SK-N-SH (cell line): ENCODE data around the gene EDN1. TPM values are rescaled to one million over a fixed set of nuclear protein-coding genes. Genes with fewer than 3 reads are reported as not detected.

Source experiments
- CTCF ChIA-PET: fragments of 300-600, 350-600 bp; formaldehyde crosslinking; extraction: SDS; loops from one replicate; lab custom pipeline; 2021; lab: Yijun Ruan, JAX
- POLR2A ChIA-PET: fragments of 350-600 bp; sonication (Branson Sonifier 250); formaldehyde crosslinking; extraction: SDS; loops from one replicate; lab custom pipeline; 2020; ENCODE audit warnings: antibody characterized with exemption, inconsistent platforms; lab: Yijun Ruan, JAX
- DNase-seq: peaks from one replicate; pipeline ENCODE4 v3.0.0; 2012
- H2AFZ ChIP-seq: fragments of 200-600 bp; sonication (generic); 2 replicates; pipeline ENCODE4 v1.8.1; 2016; ENCODE audit warnings: antibody characterized with exemption, mild to moderate bottlenecking, low read depth
- H3F3A ChIP-seq: fragments of 200-600 bp; sonication (generic); replicated peaks from 2 replicates; pipeline ENCODE3; 2016; ENCODE audit warnings: antibody characterized with exemption, mild to moderate bottlenecking; ENCODE audit not compliant: insufficient read depth
- H3K27ac ChIP-seq, 2 experiments: fragments of 200-500 bp in 1 of 2; fragments of 200-600 bp in 1 of 2; sonication (Bioruptor generic) in 1 of 2; sonication (generic), shearing (Covaris generic) in 1 of 2; 2 replicates each; pipeline versions ENCODE4 v1.5.1 to v1.6.1; 2014 to 2016; ENCODE audit warnings: low read depth in 2 of 2, inconsistent platforms in 1 of 2, low read length in 1 of 2, mild to moderate bottlenecking in 1 of 2, mixed read lengths in 1 of 2
- H3K27me3 ChIP-seq: fragments of 200-600 bp; sonication (generic), shearing (Covaris generic); 2 replicates; pipeline ENCODE4 v1.6.1; 2016; ENCODE audit warnings: mixed run types; ENCODE audit not compliant: insufficient read depth
- H3K36me3 ChIP-seq, 2 experiments: fragments of 200-500 bp in 1 of 2; fragments of 200-600 bp in 1 of 2; sonication (Bioruptor generic) in 1 of 2; sonication (generic) in 1 of 2; replicated peaks in 1 of 2; 2 replicates each; pipeline versions ENCODE3 to v1.5.1; 2014 to 2016; ENCODE audit warnings: low read length in 1 of 2, mild to moderate bottlenecking in 1 of 2; ENCODE audit not compliant: insufficient read depth in 2 of 2, control insufficient read depth in 1 of 2
- H3K4me1 ChIP-seq, 2 experiments: fragments of 200-500 bp in 1 of 2; fragments of 200-600 bp in 1 of 2; sonication (Bioruptor generic) in 1 of 2; sonication (generic), shearing (Covaris generic) in 1 of 2; 2 replicates each; pipeline versions ENCODE4 v1.5.1 to v1.6.1; 2014 to 2016; ENCODE audit warnings: low read depth in 1 of 2, low read length in 1 of 2, mixed run types in 1 of 2; ENCODE audit not compliant: insufficient read depth in 2 of 2, control insufficient read depth in 1 of 2
- H3K4me2 ChIP-seq: fragments of 200-600 bp; sonication (generic), shearing (Covaris generic); 2 replicates; pipeline ENCODE4 v1.6.1; 2017; ENCODE audit warnings: mixed run types
- H3K4me3 ChIP-seq, 2 experiments: fragments of 200-500 bp in 1 of 2; fragments of 200-600 bp in 1 of 2; sonication (Bioruptor generic) in 1 of 2; sonication (generic), shearing (Covaris generic) in 1 of 2; 2 replicates each; pipeline versions ENCODE4 v1.5.1 to v1.8.1; 2014 to 2016; ENCODE audit warnings: low read depth in 2 of 2, inconsistent platforms in 1 of 2, low read length in 1 of 2, mild to moderate bottlenecking in 1 of 2, mixed read lengths in 1 of 2, moderate library complexity in 1 of 2
- H3K79me2 ChIP-seq: fragments of 200-600 bp; sonication (generic); 2 replicates; pipeline ENCODE4 v1.8.1; 2017; ENCODE audit warnings: mild to moderate bottlenecking; ENCODE audit not compliant: insufficient read depth
- H3K9ac ChIP-seq: fragments of 200-600 bp; sonication (generic); 2 replicates; pipeline ENCODE4 v1.6.1; 2017; ENCODE audit warnings: mixed run types
- H3K9me2 ChIP-seq: fragments of 200-600 bp; sonication (generic); 2 replicates; pipeline ENCODE4 v1.6.1; 2017; ENCODE audit warnings: mixed run types
- H3K9me3 ChIP-seq: fragments of 200-600 bp; sonication (generic); 2 replicates; pipeline ENCODE4 v1.6.1; 2017; ENCODE audit warnings: mixed run types, mild to moderate bottlenecking, moderate library complexity
- H4K20me1 ChIP-seq: fragments of 200-600 bp; sonication (generic); 2 replicates; pipeline ENCODE4 v1.6.1; 2017; ENCODE audit warnings: mild to moderate bottlenecking, mixed run types; ENCODE audit not compliant: insufficient read depth
- EP300 ChIP-seq, 2 experiments: IDR thresholded peaks; 2 replicates each; pipeline versions ENCODE4 v1.4.0 to v1.6.1; 2012; ENCODE audit warnings: borderline replicate concordance in 1 of 2, low read depth in 1 of 2, low read length in 1 of 2
- EZH2phosphoT487 ChIP-seq: fragments of 200-600 bp; sonication (generic); IDR thresholded peaks from 2 replicates; pipeline ENCODE4 v1.6.1; 2017; ENCODE audit warnings: low read depth, mixed run types, mild to moderate bottlenecking, antibody characterized with exemption, moderate library complexity, borderline replicate concordance
- FOSL2 ChIP-seq: IDR thresholded peaks from 2 replicates; pipeline ENCODE4 v1.4.0; 2012; ENCODE audit warnings: low read depth, mild to moderate bottlenecking, moderate library complexity, borderline replicate concordance
- FOXJ3 ChIP-seq: sonication (generic); formaldehyde crosslinking; IDR thresholded peaks from 2 replicates; pipeline ENCODE4 v1.5.1; 2020; ENCODE audit warnings: mild to moderate bottlenecking, missing genetic modification reagents
- GABPA ChIP-seq: IDR thresholded peaks from 2 replicates; pipeline ENCODE4 v1.4.0; 2012; ENCODE audit warnings: low read depth, mild to moderate bottlenecking
- JUND ChIP-seq: IDR thresholded peaks from 2 replicates; pipeline ENCODE4 v1.4.0; 2012
- MEF2A ChIP-seq: IDR thresholded peaks from 2 replicates; pipeline ENCODE4 v1.4.0; 2012; ENCODE audit warnings: low read depth, borderline replicate concordance
- NRF1 ChIP-seq: IDR thresholded peaks from 2 replicates; pipeline ENCODE4 v1.6.1; 2012; ENCODE audit warnings: low read depth, mild to moderate bottlenecking, low read length
- PBX3 ChIP-seq: IDR thresholded peaks from 2 replicates; pipeline ENCODE4; 2012
- POLR2AphosphoS5 ChIP-seq: IDR thresholded peaks from 2 replicates; pipeline ENCODE4 v1.6.1; 2012; ENCODE audit warnings: low read depth, low read length
- SIN3A ChIP-seq: IDR thresholded peaks from 2 replicates; pipeline ENCODE4 v1.6.1; 2012; ENCODE audit warnings: low read depth, mild to moderate bottlenecking, low read length, moderate library complexity, borderline replicate concordance
- TAF1 ChIP-seq: IDR thresholded peaks from 2 replicates; pipeline ENCODE4 v1.6.1; 2012; ENCODE audit warnings: low read depth, mild to moderate bottlenecking, low read length, moderate library complexity, borderline replicate concordance
- TCF12 ChIP-seq: IDR thresholded peaks from 2 replicates; pipeline ENCODE4 v1.4.0; 2012
- USF1 ChIP-seq: IDR thresholded peaks from 2 replicates; pipeline ENCODE4 v1.4.0; 2012; ENCODE audit warnings: low read depth, borderline replicate concordance
- USF2 ChIP-seq: fragments of 150-350 bp; IDR thresholded peaks from 2 replicates; pipeline ENCODE4 v1.6.1; 2017; ENCODE audit warnings: antibody characterized with exemption, low read length, low read depth, borderline replicate concordance
- WGBS: methylation state at CpG from one replicate; pipeline ENCODE4 v1.1.6; 2017; ENCODE audit warnings: low lambda C conversion rate; 5-methylcytosine and 5-hydroxymethylcytosine counted together
- polyA plus RNA-seq, 3 experiments: library from polyadenylated mRNA; depleted of rRNA; stranded (reverse); fragments of >200 nt; gene quantifications; 2 replicates each; pipeline ENCODE4 v1.2.3, GENCODE V29; 2012
- TF ChIP-seq, protein P1 (sequence below): IDR thresholded peaks from 2 replicates; pipeline ENCODE4 v1.6.1; 2012; ENCODE audit warnings: mild to moderate bottlenecking, low read depth, low read length, moderate library complexity
- TF ChIP-seq, protein P2 (sequence below): IDR thresholded peaks from 2 replicates; pipeline ENCODE4 v1.4.0; 2012; ENCODE audit warnings: low read depth
- TF ChIP-seq, protein P3 (sequence below): fragments of 150-350 bp; IDR thresholded peaks from 2 replicates; pipeline ENCODE4 v1.6.1; 2016; ENCODE audit warnings: mild to moderate bottlenecking, low read depth, low read length

EDN1 gene
- polyA plus RNA-seq, 1 of the 3 experiments (the other 2 are of a cell fraction), result 1.3 TPM

DNA sequence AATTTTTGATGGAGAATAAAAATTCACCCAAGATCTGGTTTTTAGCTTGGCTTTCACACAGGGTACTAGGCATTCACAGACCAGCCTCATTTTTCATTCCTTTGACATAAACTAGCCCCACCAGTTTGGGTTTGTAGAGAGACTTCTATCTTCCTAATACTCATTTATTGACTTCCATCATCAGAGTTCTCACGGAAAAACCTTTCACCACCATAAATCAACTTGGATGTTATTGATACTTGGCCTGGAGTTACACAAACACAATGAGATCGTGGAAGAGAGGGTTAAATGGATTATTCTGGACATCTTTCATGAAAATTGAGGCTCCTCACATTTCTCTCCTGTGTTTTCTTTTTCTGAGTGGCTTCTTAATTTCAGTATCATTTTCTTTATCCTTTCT, 26.8 kb upstream of the EDN1 start:
- no peaks in the 10 kb centered on the region for H3K36me3 ChIP-seq
- H3F3A ChIP-seq, result peaks cover under 1% of the 10 kb centered on the region
- no peaks in the 10 kb centered on the region for H3K9me3 ChIP-seq
- 0 out of 4 replicates have a peak, but pooled peaks cover 0 to 6% of the 10 kb centered on the region in 2 experiments for H3K4me1 ChIP-seq
- no peak overlapping the region for H3K4me3 ChIP-seq
- TF ChIP-seq GABPA, result no peak
- TF ChIP-seq, protein P1, sequence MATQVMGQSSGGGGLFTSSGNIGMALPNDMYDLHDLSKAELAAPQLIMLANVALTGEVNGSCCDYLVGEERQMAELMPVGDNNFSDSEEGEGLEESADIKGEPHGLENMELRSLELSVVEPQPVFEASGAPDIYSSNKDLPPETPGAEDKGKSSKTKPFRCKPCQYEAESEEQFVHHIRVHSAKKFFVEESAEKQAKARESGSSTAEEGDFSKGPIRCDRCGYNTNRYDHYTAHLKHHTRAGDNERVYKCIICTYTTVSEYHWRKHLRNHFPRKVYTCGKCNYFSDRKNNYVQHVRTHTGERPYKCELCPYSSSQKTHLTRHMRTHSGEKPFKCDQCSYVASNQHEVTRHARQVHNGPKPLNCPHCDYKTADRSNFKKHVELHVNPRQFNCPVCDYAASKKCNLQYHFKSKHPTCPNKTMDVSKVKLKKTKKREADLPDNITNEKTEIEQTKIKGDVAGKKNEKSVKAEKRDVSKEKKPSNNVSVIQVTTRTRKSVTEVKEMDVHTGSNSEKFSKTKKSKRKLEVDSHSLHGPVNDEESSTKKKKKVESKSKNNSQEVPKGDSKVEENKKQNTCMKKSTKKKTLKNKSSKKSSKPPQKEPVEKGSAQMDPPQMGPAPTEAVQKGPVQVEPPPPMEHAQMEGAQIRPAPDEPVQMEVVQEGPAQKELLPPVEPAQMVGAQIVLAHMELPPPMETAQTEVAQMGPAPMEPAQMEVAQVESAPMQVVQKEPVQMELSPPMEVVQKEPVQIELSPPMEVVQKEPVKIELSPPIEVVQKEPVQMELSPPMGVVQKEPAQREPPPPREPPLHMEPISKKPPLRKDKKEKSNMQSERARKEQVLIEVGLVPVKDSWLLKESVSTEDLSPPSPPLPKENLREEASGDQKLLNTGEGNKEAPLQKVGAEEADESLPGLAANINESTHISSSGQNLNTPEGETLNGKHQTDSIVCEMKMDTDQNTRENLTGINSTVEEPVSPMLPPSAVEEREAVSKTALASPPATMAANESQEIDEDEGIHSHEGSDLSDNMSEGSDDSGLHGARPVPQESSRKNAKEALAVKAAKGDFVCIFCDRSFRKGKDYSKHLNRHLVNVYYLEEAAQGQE, result no peak
- no peak for TF ChIP-seq TAF1
- no peak for TF ChIP-seq NRF1
- no peak for TF ChIP-seq PBX3
- no peak for TF ChIP-seq TCF12
- TF ChIP-seq EP300 (IDR thresholded peaks at IDR 0.05; ENCODE audit: borderline replicate concordance in 1 of 2, low read depth in 1 of 2, low read length in 1 of 2), result no peak
- TF ChIP-seq, protein P2, sequence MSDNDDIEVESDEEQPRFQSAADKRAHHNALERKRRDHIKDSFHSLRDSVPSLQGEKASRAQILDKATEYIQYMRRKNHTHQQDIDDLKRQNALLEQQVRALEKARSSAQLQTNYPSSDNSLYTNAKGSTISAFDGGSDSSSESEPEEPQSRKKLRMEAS, result no peak
- CTCF ChIA-PET, result no interaction called here
- no peak overlapping the region for H3K27ac ChIP-seq
- H3K79me2 ChIP-seq, result no peaks in the 10 kb centered on the region
- no peaks in the 10 kb centered on the region for H4K20me1 ChIP-seq
- no peak overlapping the region for H3K9ac ChIP-seq
- no peak for DNase-seq
- H3K27me3 ChIP-seq, result no peaks in the 10 kb centered on the region
- H3K9me2 ChIP-seq, result no peaks in the 10 kb centered on the region
- POLR2A ChIA-PET, result no interaction called here
- H3K4me2 ChIP-seq, result no peak overlapping the region
- H2AFZ ChIP-seq, result no peak overlapping the region; the same call in 1 of the 2 replicates
- WGBS, result 58% methylated on average over 2 of the region's 2 CpGs

- no peak for DNase-seq
- Histone ChIP-seq H3K9ac (no peak overlapping the region), H3K36me3 (no peaks in the 10 kb centered on the region), H3K4me3 (no peak overlapping the region), H3K9me3 (no peaks in the 10 kb centered on the region), H3K27ac (no peak overlapping the region), H3K4me2 (no peak overlapping the region), H2AFZ (no peak overlapping the region), H3K79me2 (no peaks in the 10 kb centered on the region), H3K4me1 (0 out of 4 replicates have a peak, but pooled peaks cover 0 to 6% of the 10 kb centered on the region in 2 experiments), H3K9me2 (no peaks in the 10 kb centered on the region), H3F3A (peaks cover 6% of the 10 kb centered on the region), H4K20me1 (no peaks in the 10 kb centered on the region), H3K27me3 (no peaks in the 10 kb centered on the region)
- POLR2A ChIA-PET, result interaction anchor here (0.5 kb wide), 1 partner anchor 24 kb away, joined by 3 read pairs; no protein-coding TSS in a partner anchor
- CTCF ChIA-PET, result interaction anchor here (0.5 to 1.2 kb wide), 2 partner anchors 12 to 30 kb away, joined by 3 read pairs; no protein-coding TSS in a partner anchor
- 76% methylated on average over 1 of the region's 1 CpG for WGBS
- TF ChIP-seq FOXJ3 (no peak), SIN3A (no peak), TCF12 (no peak), POLR2AphosphoS5 (no peak), PBX3 (no peak), MEF2A (no peak), JUND (no peak), USF2 (no peak), FOSL2 (no peak), USF1 (no peak), EZH2phosphoT487 (no peak)
- TF ChIP-seq, protein P3, sequence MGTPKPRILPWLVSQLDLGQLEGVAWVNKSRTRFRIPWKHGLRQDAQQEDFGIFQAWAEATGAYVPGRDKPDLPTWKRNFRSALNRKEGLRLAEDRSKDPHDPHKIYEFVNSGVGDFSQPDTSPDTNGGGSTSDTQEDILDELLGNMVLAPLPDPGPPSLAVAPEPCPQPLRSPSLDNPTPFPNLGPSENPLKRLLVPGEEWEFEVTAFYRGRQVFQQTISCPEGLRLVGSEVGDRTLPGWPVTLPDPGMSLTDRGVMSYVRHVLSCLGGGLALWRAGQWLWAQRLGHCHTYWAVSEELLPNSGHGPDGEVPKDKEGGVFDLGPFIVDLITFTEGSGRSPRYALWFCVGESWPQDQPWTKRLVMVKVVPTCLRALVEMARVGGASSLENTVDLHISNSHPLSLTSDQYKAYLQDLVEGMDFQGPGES, result no peak
These were observed 25.5 kb upstream of the EDN1 start for GRCh38 chr6:12264671-12265070.
